Measurements from ENCODE around the gene ADA.

Gene ADA

GRCh38 chr20:44648579-44648978 is 2.9 kb downstream of the ADA start:
- Histone ChIP-seq H3K4me1 (ENCODE audit: insufficient read depth, low read length, poor library complexity, severe bottlenecking) (peaks cover 70% of the 10 kb centered on the region), H3F3A (ENCODE audit: low read depth) (peaks cover 15% of the 10 kb centered on the region), H3K9me2 (replicated peaks; ENCODE audit: low read depth, low read length) (no peaks in the 10 kb centered on the region), H3K4me2 (ENCODE audit: low read depth, low read length, poor library complexity, severe bottlenecking) (peak overlapping the region; percentile 83), H2AFZ (ENCODE audit: low read length) (no peak overlapping the region), H3K79me2 (ENCODE audit: insufficient read depth, low read length) (peaks cover 77% of the 10 kb centered on the region), H3K9ac (ENCODE audit: low read depth, low read length, poor library complexity, severe bottlenecking) (peak overlapping the region; percentile 83), H3K36me3 (ENCODE audit: insufficient read depth, low read length) (no peaks in the 10 kb centered on the region), H3K9me3 (ENCODE audit: insufficient read depth, low read depth, low read length) (no peaks in the 10 kb centered on the region), H4K20me1 (ENCODE audit: insufficient read depth, low read length, poor library complexity, severe bottlenecking) (no peaks in the 10 kb centered on the region), H3K4me3 (ENCODE audit: low read length, poor library complexity, severe bottlenecking) (peak overlapping the region; percentile 85), H3K27me3 (ENCODE audit: insufficient read depth, low read length, poor library complexity, severe bottlenecking) (no peaks in the 10 kb centered on the region)
- TF ChIP-seq EZH2phosphoT487 (IDR thresholded peaks at IDR 0.05; ENCODE audit: borderline replicate concordance) (no peak), CTCF (conservative IDR thresholded peaks at IDR 0.05; ENCODE audit: low read length) (peak; percentile 49; the same call in 1 of the 2 replicates)

- Histone ChIP-seq H3K9me2 (replicated peaks; ENCODE audit: low read depth, low read length) (no peaks in the 10 kb centered on the region), H3K4me2 (ENCODE audit: low read depth, low read length, poor library complexity, severe bottlenecking) (peak overlapping the region; percentile 83), H4K20me1 (ENCODE audit: insufficient read depth, low read length, poor library complexity, severe bottlenecking) (no peaks in the 10 kb centered on the region)
These were observed 3.4 kb downstream of the ADA start for GRCh38 chr20:44648068-44648467.

DNA sequence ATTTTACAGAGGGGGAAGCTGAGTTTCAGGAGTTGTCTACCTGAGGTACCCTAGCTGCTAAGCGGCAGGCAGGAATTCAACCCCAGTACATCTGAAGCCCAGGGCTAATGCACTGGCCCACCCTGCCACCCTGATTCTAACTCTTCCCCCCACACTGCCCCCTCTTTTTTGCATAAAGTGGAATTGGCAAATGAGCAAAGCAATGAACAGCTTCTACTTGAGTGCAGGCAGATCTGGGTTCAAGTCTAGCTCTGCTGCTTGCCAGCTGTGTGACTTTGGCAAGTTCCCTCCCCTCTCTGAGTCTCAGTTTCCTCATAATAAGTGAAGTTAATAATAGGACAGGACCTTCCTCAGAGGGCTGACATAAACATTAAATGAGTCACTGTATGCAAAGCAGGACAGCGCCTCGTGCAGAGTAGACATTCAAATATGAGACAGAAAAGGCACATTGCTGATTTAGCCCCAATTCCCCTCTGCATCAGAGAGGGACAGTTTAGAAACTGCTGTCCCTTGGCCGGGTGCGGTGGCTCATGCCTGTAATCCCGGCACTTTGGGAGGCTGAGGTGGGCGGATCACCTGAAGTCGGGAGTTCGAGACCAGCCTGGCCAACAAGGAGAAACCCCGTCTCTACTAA is 4.7 kb downstream of the ADA start:
- H3F3A ChIP-seq (ENCODE audit: low read depth) = peaks cover 17% of the 10 kb centered on the region
- no peaks in the 10 kb centered on the region for H3K9me3 ChIP-seq (ENCODE audit: insufficient read depth, low read depth, low read length)
- no peaks in the 10 kb centered on the region for H3K27me3 ChIP-seq (ENCODE audit: insufficient read depth, low read length, poor library complexity, severe bottlenecking)
- peaks cover 80% of the 10 kb centered on the region for H3K4me1 ChIP-seq (ENCODE audit: insufficient read depth, low read length, poor library complexity, severe bottlenecking)
- H3K9ac ChIP-seq (ENCODE audit: low read depth, low read length, poor library complexity, severe bottlenecking) = peak overlapping the region; percentile 83
- no peak overlapping the region for H2AFZ ChIP-seq (ENCODE audit: low read length)
- no peaks in the 10 kb centered on the region for H3K36me3 ChIP-seq (ENCODE audit: insufficient read depth, low read length)
- peaks cover 83% of the 10 kb centered on the region for H3K79me2 ChIP-seq (ENCODE audit: insufficient read depth, low read length)
- H3K4me2 ChIP-seq (ENCODE audit: low read depth, low read length, poor library complexity, severe bottlenecking) = peak overlapping the region; percentile 83
- TF ChIP-seq EZH2phosphoT487 (IDR thresholded peaks at IDR 0.05; ENCODE audit: borderline replicate concordance) = no peak
- TF ChIP-seq CTCF (conservative IDR thresholded peaks at IDR 0.05; ENCODE audit: low read length) = no peak
- no peaks in the 10 kb centered on the region for H4K20me1 ChIP-seq (ENCODE audit: insufficient read depth, low read length, poor library complexity, severe bottlenecking)
- H3K9me2 ChIP-seq (replicated peaks; ENCODE audit: low read depth, low read length) = no peaks in the 10 kb centered on the region
- H3K4me3 ChIP-seq (ENCODE audit: low read length, poor library complexity, severe bottlenecking) = peak overlapping the region; percentile 68

More at GRCh38 chr20:44648068-44648467, 3.4 kb downstream of the ADA start:
- Histone ChIP-seq H3K9ac (ENCODE audit: low read depth, low read length, poor library complexity, severe bottlenecking) (peak overlapping the region; percentile 83), H2AFZ (ENCODE audit: low read length) (no peak overlapping the region), H3K36me3 (ENCODE audit: insufficient read depth, low read length) (no peaks in the 10 kb centered on the region), H3K79me2 (ENCODE audit: insufficient read depth, low read length) (peaks cover 80% of the 10 kb centered on the region), H3K27me3 (ENCODE audit: insufficient read depth, low read length, poor library complexity, severe bottlenecking) (no peaks in the 10 kb centered on the region), H3F3A (ENCODE audit: low read depth) (peaks cover 15% of the 10 kb centered on the region), H3K4me3 (ENCODE audit: low read length, poor library complexity, severe bottlenecking) (peak overlapping the region; percentile 85), H3K9me3 (ENCODE audit: insufficient read depth, low read depth, low read length) (no peaks in the 10 kb centered on the region), H3K4me1 (ENCODE audit: insufficient read depth, low read length, poor library complexity, severe bottlenecking) (peaks cover 70% of the 10 kb centered on the region)
- TF ChIP-seq EZH2phosphoT487 (IDR thresholded peaks at IDR 0.05; ENCODE audit: borderline replicate concordance) = no peak
- TF ChIP-seq CTCF (conservative IDR thresholded peaks at IDR 0.05; ENCODE audit: low read length) = no peak
